ENCODE measurements around the gene SAMD10.

GRCh38 chr20:63940071-63940471 lies 39.4 kb downstream of the SAMD10 start:
- no peak for TF ChIP-seq CTCF (IDR thresholded peaks at IDR 0.05)
- no peak for TF ChIP-seq POLR2A (IDR thresholded peaks at IDR 0.05)
- no peak for TF ChIP-seq EP300 (IDR thresholded peaks at IDR 0.05)
- no peak for TF ChIP-seq POLR2AphosphoS5 (IDR thresholded peaks at IDR 0.05)
